Testis (tissue), 2 donors: Measurements from ENCODE around the gene IFNL2.

Experiments used
- POLR2A ChIP-seq: fragments of 450-650 bp; IDR thresholded peaks from one replicate; pipeline ENCODE4 v1.6.1; 2017; ENCODE audit warnings: antibody characterized with exemption, mild to moderate bottlenecking, moderate library complexity
- TF ChIP-seq, protein P1 (sequence below), 3 experiments: fragments of 450-650 bp in 2 of 3; fragments of 200-600 bp in 1 of 3; sonication (generic) in 1 of 3; IDR thresholded peaks; one replicate each; pipeline ENCODE4 v1.5.1; 2016 to 2019; ENCODE audit warnings: antibody characterized with exemption in 3 of 3, mild to moderate bottlenecking in 2 of 3, moderate library complexity in 1 of 3

DNA sequence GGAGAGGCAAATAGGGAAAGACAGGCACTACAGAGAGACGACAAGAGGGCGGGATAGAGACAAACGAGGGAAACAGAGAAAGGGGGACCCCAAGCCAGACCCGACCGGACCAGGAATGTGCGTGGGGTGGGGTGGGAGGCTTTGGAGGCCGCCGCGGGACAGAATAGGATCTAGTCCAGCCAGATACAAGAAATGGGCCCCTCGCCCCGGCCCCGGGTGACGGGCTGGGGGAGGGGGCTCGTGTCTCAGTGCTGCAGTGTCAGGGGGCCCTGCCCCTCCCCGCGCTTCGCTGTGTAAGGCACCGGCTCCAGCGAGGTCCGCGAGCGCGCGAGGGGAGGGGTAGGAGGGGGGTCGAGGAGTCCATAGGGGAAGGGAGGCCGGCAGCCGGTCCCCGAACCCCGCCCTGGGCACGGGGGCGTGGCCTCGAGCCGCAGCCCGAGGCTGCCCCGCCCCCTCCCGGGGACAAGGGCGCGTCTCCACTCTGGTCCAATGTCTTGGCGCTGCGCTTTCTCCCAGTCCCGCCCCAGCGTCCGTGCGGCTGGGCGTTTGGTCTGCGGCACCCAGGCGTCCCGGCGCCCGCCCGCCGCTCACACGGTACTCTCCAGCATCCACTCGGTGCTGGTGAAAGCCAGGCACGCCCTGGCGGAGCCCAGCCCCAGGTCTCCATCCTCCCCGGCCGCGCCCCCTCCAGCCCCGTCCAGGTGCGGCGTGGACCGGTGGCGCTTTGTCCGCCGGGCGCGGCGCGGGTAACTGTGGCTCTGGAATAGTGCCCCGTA is 39.0 kb downstream of the IFNL2 start:
- TF ChIP-seq, protein P1, sequence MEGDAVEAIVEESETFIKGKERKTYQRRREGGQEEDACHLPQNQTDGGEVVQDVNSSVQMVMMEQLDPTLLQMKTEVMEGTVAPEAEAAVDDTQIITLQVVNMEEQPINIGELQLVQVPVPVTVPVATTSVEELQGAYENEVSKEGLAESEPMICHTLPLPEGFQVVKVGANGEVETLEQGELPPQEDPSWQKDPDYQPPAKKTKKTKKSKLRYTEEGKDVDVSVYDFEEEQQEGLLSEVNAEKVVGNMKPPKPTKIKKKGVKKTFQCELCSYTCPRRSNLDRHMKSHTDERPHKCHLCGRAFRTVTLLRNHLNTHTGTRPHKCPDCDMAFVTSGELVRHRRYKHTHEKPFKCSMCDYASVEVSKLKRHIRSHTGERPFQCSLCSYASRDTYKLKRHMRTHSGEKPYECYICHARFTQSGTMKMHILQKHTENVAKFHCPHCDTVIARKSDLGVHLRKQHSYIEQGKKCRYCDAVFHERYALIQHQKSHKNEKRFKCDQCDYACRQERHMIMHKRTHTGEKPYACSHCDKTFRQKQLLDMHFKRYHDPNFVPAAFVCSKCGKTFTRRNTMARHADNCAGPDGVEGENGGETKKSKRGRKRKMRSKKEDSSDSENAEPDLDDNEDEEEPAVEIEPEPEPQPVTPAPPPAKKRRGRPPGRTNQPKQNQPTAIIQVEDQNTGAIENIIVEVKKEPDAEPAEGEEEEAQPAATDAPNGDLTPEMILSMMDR (IDR thresholded peaks at IDR 0.05), result no peak
- TF ChIP-seq POLR2A, result no peak
